Stimulated activated CD4-positive, alpha-beta T cell treated with anti-CD3 and anti-CD28 coated beads, Interleukin-2, amount 100 ng/mL, for 24 hours (primary cell): ENCODE measurements around the gene SLC4A4.

Experiments used
- DNase-seq, 2 donors: peaks; one replicate each; pipeline ENCODE4 v3.0.0-alpha.2; 2020

Gene SLC4A4

GRCh38 chr4:71550220-71551165, 211.7 kb downstream of the SLC4A4 start:
- no peak for DNase-seq

GRCh38 chr4:71553605-71554004, 214.8 kb downstream of the SLC4A4 start:
- DNase-seq: no peak

- no peak for DNase-seq
These were observed 215.2 kb downstream of the SLC4A4 start for GRCh38 chr4:71554025-71554424.

- DNase-seq: no peak
These were observed 219.4 kb downstream of the SLC4A4 start for GRCh38 chr4:71558248-71558647.

GRCh38 chr4:71559957-71560571, 221.2 kb downstream of the SLC4A4 start:
- DNase-seq: no peak

GRCh38 chr4:71564775-71565174, 226.0 kb downstream of the SLC4A4 start:
- DNase-seq: no peak

- no peak for DNase-seq
These were observed 228.0 kb downstream of the SLC4A4 start for GRCh38 chr4:71566856-71567255.

- DNase-seq: no peak
These were observed 229.3 kb downstream of the SLC4A4 start for GRCh38 chr4:71568131-71568530.

GRCh38 chr4:71570492-71570891, 231.7 kb downstream of the SLC4A4 start:
- DNase-seq: no peak

- DNase-seq: no peak
These were observed 232.5 kb downstream of the SLC4A4 start for GRCh38 chr4:71571346-71571745.

- DNase-seq: no peak
These were observed 245.2 kb downstream of the SLC4A4 start for GRCh38 chr4:71583971-71584370.

GRCh38 chr4:71584585-71584984, 245.8 kb downstream of the SLC4A4 start:
- no peak for DNase-seq

GRCh38 chr4:71586087-71586763, 247.4 kb downstream of the SLC4A4 start:
- DNase-seq: no peak

GRCh38 chr4:71587995-71588394, 249.2 kb downstream of the SLC4A4 start:
- DNase-seq: no peak

GRCh38 chr4:71592793-71593192, 254.0 kb downstream of the SLC4A4 start:
- DNase-seq: no peak

- DNase-seq: no peak
These were observed 254.5 kb downstream of the SLC4A4 start for GRCh38 chr4:71593311-71593710.

- DNase-seq: no peak
These were observed 256.8 kb downstream of the SLC4A4 start for GRCh38 chr4:71595576-71596108.

- DNase-seq: no peak
These were observed 260.8 kb downstream of the SLC4A4 start for GRCh38 chr4:71599578-71599977.

- no peak for DNase-seq
These were observed 263.6 kb downstream of the SLC4A4 start for GRCh38 chr4:71602289-71602900.

- no peak for DNase-seq
These were observed 266.0 kb downstream of the SLC4A4 start for GRCh38 chr4:71604785-71605184.

- DNase-seq: no peak
These were observed 268.3 kb downstream of the SLC4A4 start for GRCh38 chr4:71607109-71607508.

- no peak for DNase-seq
These were observed 269.2 kb downstream of the SLC4A4 start for GRCh38 chr4:71607780-71608677.
